ENCODE measurements around the gene DCAKD. TPM values are rescaled to one million over a fixed set of nuclear protein-coding genes. Genes with fewer than 3 reads are reported as not detected.

The DCAKD gene
- total RNA-seq, 1 experiment from 2014 or later, result 31.9 TPM

DNA sequence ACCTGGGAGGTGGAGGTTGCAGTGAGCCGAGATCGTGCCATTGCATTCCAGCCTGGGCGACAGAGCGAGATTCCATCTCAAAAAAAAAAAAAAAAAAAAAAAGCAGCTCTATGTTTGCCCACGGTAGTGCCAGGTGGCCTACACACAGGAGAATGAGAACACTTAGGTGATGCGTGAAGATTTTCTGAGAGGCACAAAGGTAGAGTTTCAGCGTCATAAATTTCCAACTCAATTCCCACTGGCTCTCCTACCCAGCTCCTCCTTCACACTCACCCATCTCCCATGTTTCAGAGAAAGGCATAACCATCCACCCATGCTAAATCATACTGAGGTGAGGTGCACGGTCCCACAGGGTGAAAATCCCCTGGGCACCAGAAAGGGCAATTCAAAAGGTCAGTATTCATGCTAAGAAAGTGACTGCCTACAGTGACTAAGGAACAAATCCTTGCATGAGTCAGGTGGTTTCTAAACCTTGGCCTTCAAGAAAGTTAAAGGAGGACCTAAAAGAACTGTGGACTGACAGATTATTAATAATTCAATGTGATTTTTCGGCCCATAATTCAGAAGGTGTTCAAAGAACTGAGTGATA is 4.8 kb downstream of the DCAKD start:
- H3K27me3 ChIP-seq (ENCODE audit: insufficient read depth, low read length), result no peaks in the 10 kb centered on the region
- H3K9me3 ChIP-seq (ENCODE audit: control insufficient read depth in 1 of 2, insufficient read depth in 1 of 2, low read depth in 1 of 2, low read length in 2 of 2), result no peaks in the 10 kb centered on the region
- CTCF ChIA-PET, result interaction anchor here (1.1 to 1.4 kb wide), 2 partner anchors 24 to 52 kb away, joined by 3 read pairs; no protein-coding TSS in a partner anchor
- H3K27ac ChIP-seq (ENCODE audit: low read depth, low read length), result peak overlapping the region; percentile 53; the same call in 1 of the 2 replicates
- TF ChIP-seq CBX3 (IDR thresholded peaks at IDR 0.05; ENCODE audit: low read depth), result no peak
- TF ChIP-seq JUND (IDR thresholded peaks at IDR 0.05), result no peak
- no peak for TF ChIP-seq POLR2AphosphoS5 (IDR thresholded peaks at IDR 0.05; ENCODE audit: low read depth, low read length)
- intact Hi-C loops (cut with micrococcal nuclease), result no loop called here
- H3K79me2 ChIP-seq (ENCODE audit: insufficient read depth, low read length), result peaks cover 66% of the 10 kb centered on the region
- H4K20me1 ChIP-seq (ENCODE audit: insufficient read depth), result no peaks in the 10 kb centered on the region
- H3K9ac ChIP-seq (ENCODE audit: low read length), result peak overlapping the region; percentile 13; the same call in 1 of the 2 replicates
- BruUV-seq (replicated peaks), result no TSS peak
- no peak overlapping the region for H2AFZ ChIP-seq (ENCODE audit: low read depth, low read length, poor library complexity, severe bottlenecking)
- no peak for DNase-seq (ENCODE audit: low read depth, low spot score)
- no peaks in the 10 kb centered on the region for H3K36me3 ChIP-seq (ENCODE audit: control insufficient read depth in 1 of 2, insufficient read depth in 2 of 2, low read length in 2 of 2)
- RAD21 ChIA-PET (ENCODE audit: low non-redundant PET in 1 of 2, low total read pairs in 2 of 2, uncharacterized antibody in 2 of 2, unreplicated experiment in 2 of 2), result interaction anchor here in 1 of 2 experiments (0.7 kb wide), 1 partner anchor 38 kb away, joined by 4 read pairs; no protein-coding TSS in a partner anchor
- H3K4me2 ChIP-seq (ENCODE audit: low read length), result peak overlapping the region; percentile 56
- POLR2A ChIA-PET, result interaction anchor here (0.9 kb wide), 1 partner anchor 9 kb away, joined by 3 read pairs; no protein-coding TSS in a partner anchor
- ATAC-seq, result no peak
- no peaks in the 10 kb centered on the region for H3K9me2 ChIP-seq (ENCODE audit: insufficient read depth)
- H3K4me3 ChIP-seq (replicated peaks in 1 of 2; ENCODE audit: low read depth in 1 of 2, low read length in 2 of 2), result no peak overlapping the region
- H3K4me1 ChIP-seq (ENCODE audit: control insufficient read depth in 1 of 2, insufficient read depth in 2 of 2, low read length in 2 of 2), result peaks cover 28 to 50% of the 10 kb centered on the region in 2 experiments

DNA sequence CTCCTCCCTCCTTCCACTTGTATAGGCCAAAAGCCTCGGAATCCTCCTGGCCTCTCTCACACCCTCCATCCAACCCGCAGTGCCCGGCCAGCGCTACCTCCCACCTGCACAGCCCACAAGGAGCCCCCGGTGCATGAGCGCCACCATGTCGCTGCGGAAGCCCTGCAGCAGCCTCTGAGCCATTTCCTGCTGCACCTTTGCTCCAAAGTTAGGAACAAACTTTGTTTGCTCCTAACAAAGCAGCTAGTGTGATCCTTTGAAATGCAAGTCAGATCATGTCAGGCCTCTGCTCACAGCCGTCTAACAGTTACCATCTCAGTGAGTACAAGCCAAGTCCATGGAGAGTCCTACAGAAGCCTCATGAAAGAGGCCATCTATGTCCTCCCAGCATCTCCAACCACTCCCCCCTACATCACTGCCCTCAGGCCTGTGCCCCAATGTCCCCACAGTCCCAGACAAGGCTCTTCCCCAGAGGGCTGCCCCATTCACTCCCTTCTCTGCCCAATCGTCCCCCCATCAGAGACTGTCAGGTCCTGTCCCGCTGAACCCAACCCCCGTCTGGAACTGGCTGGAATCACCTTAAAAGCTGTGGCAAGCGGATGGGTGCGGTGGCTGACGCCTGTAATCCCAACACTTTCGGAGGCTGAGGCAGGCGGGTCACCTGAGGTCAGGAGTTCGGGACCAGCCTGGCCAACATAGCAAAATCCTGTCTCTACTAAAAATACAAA is 7.5 kb downstream of the DCAKD start:
- Histone ChIP-seq H3K27me3 (ENCODE audit: insufficient read depth, low read length) (no peaks in the 10 kb centered on the region), H3K4me1 (ENCODE audit: control insufficient read depth in 1 of 2, insufficient read depth in 2 of 2, low read length in 2 of 2) (peaks cover 19 to 34% of the 10 kb centered on the region in 2 experiments), H3K4me2 (ENCODE audit: low read length) (no peak overlapping the region), H3K9me3 (ENCODE audit: control insufficient read depth in 1 of 2, insufficient read depth in 1 of 2, low read depth in 1 of 2, low read length in 2 of 2) (no peaks in the 10 kb centered on the region), H3K9me2 (ENCODE audit: insufficient read depth) (no peaks in the 10 kb centered on the region), H3K27ac (ENCODE audit: low read depth, low read length) (no peak overlapping the region), H4K20me1 (ENCODE audit: insufficient read depth) (no peaks in the 10 kb centered on the region), H3K4me3 (replicated peaks in 1 of 2; ENCODE audit: low read depth in 1 of 2, low read length in 2 of 2) (no peak overlapping the region), H3K9ac (ENCODE audit: low read length) (no peak overlapping the region), H2AFZ (ENCODE audit: low read depth, low read length, poor library complexity, severe bottlenecking) (no peak overlapping the region), H3K36me3 (ENCODE audit: control insufficient read depth in 1 of 2, insufficient read depth in 2 of 2, low read length in 2 of 2) (no peaks in the 10 kb centered on the region), H3K79me2 (ENCODE audit: insufficient read depth, low read length) (peaks cover 46% of the 10 kb centered on the region)
- intact Hi-C loops (cut with micrococcal nuclease), result no loop called here
- ATAC-seq, result no peak
- POLR2A ChIA-PET, result no interaction called here
- BruUV-seq (replicated peaks), result no TSS peak
- CTCF ChIA-PET, result no interaction called here
- RAD21 ChIA-PET (ENCODE audit: low non-redundant PET in 1 of 2, low total read pairs in 2 of 2, uncharacterized antibody in 2 of 2, unreplicated experiment in 2 of 2), result no interaction called here
- no peak for DNase-seq (ENCODE audit: low read depth, low spot score)
- TF ChIP-seq, protein P1, sequence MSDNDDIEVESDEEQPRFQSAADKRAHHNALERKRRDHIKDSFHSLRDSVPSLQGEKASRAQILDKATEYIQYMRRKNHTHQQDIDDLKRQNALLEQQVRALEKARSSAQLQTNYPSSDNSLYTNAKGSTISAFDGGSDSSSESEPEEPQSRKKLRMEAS (IDR thresholded peaks at IDR 0.05), result no peak
- TF ChIP-seq EGR1 (IDR thresholded peaks at IDR 0.05; ENCODE audit: low read depth) (no peak), YY1 (IDR thresholded peaks at IDR 0.05; ENCODE audit: extremely low read depth, insufficient replicate concordance, low read depth, low read length) (no peak), ZNF274 (IDR thresholded peaks at IDR 0.05; ENCODE audit: low read depth, low read length) (no peak), ZFX (IDR thresholded peaks at IDR 0.05) (no peak), EZH2phosphoT487 (IDR thresholded peaks at IDR 0.05; ENCODE audit: borderline replicate concordance) (no peak), SP1 (IDR thresholded peaks at IDR 0.05; ENCODE audit: low read depth) (no peak), POLR2A (IDR thresholded peaks at IDR 0.05; ENCODE audit: borderline replicate concordance, extremely low read depth, insufficient read depth, insufficient read length) (no peak), FOSL1 (IDR thresholded peaks at IDR 0.05; ENCODE audit: low read depth) (no peak)
- TF ChIP-seq, protein P2, sequence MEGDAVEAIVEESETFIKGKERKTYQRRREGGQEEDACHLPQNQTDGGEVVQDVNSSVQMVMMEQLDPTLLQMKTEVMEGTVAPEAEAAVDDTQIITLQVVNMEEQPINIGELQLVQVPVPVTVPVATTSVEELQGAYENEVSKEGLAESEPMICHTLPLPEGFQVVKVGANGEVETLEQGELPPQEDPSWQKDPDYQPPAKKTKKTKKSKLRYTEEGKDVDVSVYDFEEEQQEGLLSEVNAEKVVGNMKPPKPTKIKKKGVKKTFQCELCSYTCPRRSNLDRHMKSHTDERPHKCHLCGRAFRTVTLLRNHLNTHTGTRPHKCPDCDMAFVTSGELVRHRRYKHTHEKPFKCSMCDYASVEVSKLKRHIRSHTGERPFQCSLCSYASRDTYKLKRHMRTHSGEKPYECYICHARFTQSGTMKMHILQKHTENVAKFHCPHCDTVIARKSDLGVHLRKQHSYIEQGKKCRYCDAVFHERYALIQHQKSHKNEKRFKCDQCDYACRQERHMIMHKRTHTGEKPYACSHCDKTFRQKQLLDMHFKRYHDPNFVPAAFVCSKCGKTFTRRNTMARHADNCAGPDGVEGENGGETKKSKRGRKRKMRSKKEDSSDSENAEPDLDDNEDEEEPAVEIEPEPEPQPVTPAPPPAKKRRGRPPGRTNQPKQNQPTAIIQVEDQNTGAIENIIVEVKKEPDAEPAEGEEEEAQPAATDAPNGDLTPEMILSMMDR (IDR thresholded peaks at IDR 0.05 in 2 of 3, conservative IDR thresholded peaks at IDR 0.05 in 1 of 3; ENCODE audit: borderline replicate concordance in 1 of 3, insufficient read depth in 1 of 3, low read depth in 2 of 3, low read length in 2 of 3), result no peak
- TF ChIP-seq, protein P3, sequence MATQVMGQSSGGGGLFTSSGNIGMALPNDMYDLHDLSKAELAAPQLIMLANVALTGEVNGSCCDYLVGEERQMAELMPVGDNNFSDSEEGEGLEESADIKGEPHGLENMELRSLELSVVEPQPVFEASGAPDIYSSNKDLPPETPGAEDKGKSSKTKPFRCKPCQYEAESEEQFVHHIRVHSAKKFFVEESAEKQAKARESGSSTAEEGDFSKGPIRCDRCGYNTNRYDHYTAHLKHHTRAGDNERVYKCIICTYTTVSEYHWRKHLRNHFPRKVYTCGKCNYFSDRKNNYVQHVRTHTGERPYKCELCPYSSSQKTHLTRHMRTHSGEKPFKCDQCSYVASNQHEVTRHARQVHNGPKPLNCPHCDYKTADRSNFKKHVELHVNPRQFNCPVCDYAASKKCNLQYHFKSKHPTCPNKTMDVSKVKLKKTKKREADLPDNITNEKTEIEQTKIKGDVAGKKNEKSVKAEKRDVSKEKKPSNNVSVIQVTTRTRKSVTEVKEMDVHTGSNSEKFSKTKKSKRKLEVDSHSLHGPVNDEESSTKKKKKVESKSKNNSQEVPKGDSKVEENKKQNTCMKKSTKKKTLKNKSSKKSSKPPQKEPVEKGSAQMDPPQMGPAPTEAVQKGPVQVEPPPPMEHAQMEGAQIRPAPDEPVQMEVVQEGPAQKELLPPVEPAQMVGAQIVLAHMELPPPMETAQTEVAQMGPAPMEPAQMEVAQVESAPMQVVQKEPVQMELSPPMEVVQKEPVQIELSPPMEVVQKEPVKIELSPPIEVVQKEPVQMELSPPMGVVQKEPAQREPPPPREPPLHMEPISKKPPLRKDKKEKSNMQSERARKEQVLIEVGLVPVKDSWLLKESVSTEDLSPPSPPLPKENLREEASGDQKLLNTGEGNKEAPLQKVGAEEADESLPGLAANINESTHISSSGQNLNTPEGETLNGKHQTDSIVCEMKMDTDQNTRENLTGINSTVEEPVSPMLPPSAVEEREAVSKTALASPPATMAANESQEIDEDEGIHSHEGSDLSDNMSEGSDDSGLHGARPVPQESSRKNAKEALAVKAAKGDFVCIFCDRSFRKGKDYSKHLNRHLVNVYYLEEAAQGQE (IDR thresholded peaks at IDR 0.05; ENCODE audit: low read depth), result no peak
